GM12878 (cell line): ENCODE data around the gene CHST15. TPM values are rescaled to one million over a fixed set of nuclear protein-coding genes. Genes with fewer than 3 reads are reported as not detected.

ENCODE experiments used
- ATAC-seq: fragments of 200-7000 bp; cut with Tn5 transposase; 3 replicates; pipeline ENCODE4 v1.9.1; 2020; ENCODE audit warnings: mild to moderate bottlenecking, moderate library complexity
- BruUV-seq: library from RNA; stranded (reverse); fragments of 400-500 nt; replicated peaks from 2 replicates; lab custom pipeline; 2021; lab: Mats Ljungman, UMichigan
- CTCF ChIA-PET: fragments of 300-600 bp; sonication (Branson Sonifier 250); formaldehyde crosslinking; extraction: SDS; loops from one replicate; lab custom pipeline; 2021; ENCODE audit warnings: inconsistent platforms; lab: Yijun Ruan, JAX
- POLR2A ChIA-PET: fragments of 350-600 bp; formaldehyde crosslinking; extraction: SDS; loops from one replicate; lab custom pipeline; 2021; ENCODE audit warnings: inconsistent platforms; lab: Charles Lee
- RAD21 ChIA-PET: fragments of 300-600 bp; sonication (Branson Sonifier 250); formaldehyde crosslinking; loops from one replicate; lab custom pipeline; 2023; ENCODE audit warnings: antibody characterized with exemption; ENCODE audit not compliant: unreplicated experiment; lab: Charles Lee
- SMC1A ChIA-PET: fragments of 300-600 bp; sonication (Branson Sonifier 250); formaldehyde crosslinking; loops from one replicate; lab custom pipeline; 2023; ENCODE audit not compliant: unreplicated experiment, uncharacterized antibody; lab: Charles Lee
- DNase-seq: peaks from one replicate; pipeline ENCODE4 v3.0.0-alpha.2; 2011; ENCODE audit warnings: low read depth, low spot score
- FAIRE-seq: peaks from 3 replicates; lab custom pipeline; 2011; peaks lifted over from hg19 to GRCh38; lab: Jason Lieb, UNC
- H2AFZ ChIP-seq: 2 replicates; pipeline ENCODE4 v1.6.0; 2011; ENCODE audit warnings: low read depth, low read length, control low read depth; ENCODE audit not compliant: control insufficient read depth
- H3K27ac ChIP-seq: 2 replicates; pipeline ENCODE4 v1.5.1; 2011; ENCODE audit warnings: control low read depth; ENCODE audit not compliant: control insufficient read depth, insufficient read depth
- H3K27me3 ChIP-seq, 2 experiments: replicated peaks in 1 of 2; 2 replicates each; pipeline versions ENCODE4 v1.6.0 to v1.6.1; 2011; ENCODE audit warnings: low read length in 1 of 2; ENCODE audit not compliant: control insufficient read depth in 2 of 2, insufficient read depth in 2 of 2
- H3K36me3 ChIP-seq, 2 experiments: 2 replicates each; pipeline ENCODE4 v1.5.1; 2011; ENCODE audit warnings: low read length in 1 of 2; ENCODE audit not compliant: control insufficient read depth in 2 of 2, insufficient read depth in 2 of 2
- H3K4me1 ChIP-seq: 2 replicates; pipeline ENCODE4 v1.6.1; 2011; ENCODE audit warnings: mild to moderate bottlenecking, low read length, moderate library complexity, mixed read lengths; ENCODE audit not compliant: control insufficient read depth, insufficient read depth
- H3K4me2 ChIP-seq: 2 replicates; pipeline ENCODE4 v1.6.0; 2011; ENCODE audit warnings: control low read depth; ENCODE audit not compliant: control insufficient read depth, insufficient read depth
- H3K4me3 ChIP-seq: fragments of 200-600 bp; sonication (generic); 2 replicates; pipeline ENCODE4 v1.5.1; 2016
- H3K79me2 ChIP-seq: 2 replicates; pipeline ENCODE4 v1.6.0; 2011; ENCODE audit warnings: low read length; ENCODE audit not compliant: control insufficient read depth, insufficient read depth
- H3K9ac ChIP-seq: 2 replicates; pipeline ENCODE4 v1.8.0; 2011; ENCODE audit warnings: low read length, control low read depth, mixed read lengths; ENCODE audit not compliant: control insufficient read depth, insufficient read depth
- H3K9me3 ChIP-seq: replicated peaks from 3 replicates; pipeline ENCODE4 v1.5.1; 2011; ENCODE audit warnings: mild to moderate bottlenecking, low read length; ENCODE audit not compliant: control insufficient read depth, insufficient read depth
- H4K20me1 ChIP-seq: 2 replicates; pipeline ENCODE4 v1.6.0; 2011; ENCODE audit not compliant: control insufficient read depth, insufficient read depth
- CREB1 ChIP-seq: IDR thresholded peaks from 2 replicates; pipeline ENCODE4 v1.6.1; 2012; ENCODE audit warnings: low read depth, mild to moderate bottlenecking, inconsistent platforms
- ETV6 ChIP-seq, 2 experiments: fragments of 450-650 bp in 1 of 2; IDR thresholded peaks in 1 of 2; conservative IDR thresholded peaks in 1 of 2; 2 replicates each; pipeline ENCODE4 v1.6.1; 2014; ENCODE audit warnings: antibody characterized with exemption in 1 of 2, borderline replicate concordance in 1 of 2, low read depth in 1 of 2, mild to moderate bottlenecking in 1 of 2, moderate library complexity in 1 of 2
- EZH2 ChIP-seq: IDR thresholded peaks from 2 replicates; pipeline ENCODE4 v1.6.1; 2012; ENCODE audit warnings: low read depth, mild to moderate bottlenecking, control low read depth, inconsistent platforms, low read length, borderline replicate concordance; ENCODE audit not compliant: control insufficient read depth
- JUNB ChIP-seq: IDR thresholded peaks from 2 replicates; pipeline ENCODE4 v1.6.1; 2016; ENCODE audit warnings: antibody characterized with exemption, mild to moderate bottlenecking
- MEF2A ChIP-seq: IDR thresholded peaks from 2 replicates; pipeline ENCODE4 v1.6.1; 2011; ENCODE audit warnings: low read depth, mild to moderate bottlenecking, low read length, moderate library complexity; ENCODE audit not compliant: insufficient read depth
- NFYA ChIP-seq: IDR thresholded peaks from 2 replicates; pipeline ENCODE4 v1.6.1; 2011; ENCODE audit warnings: low read depth, mild to moderate bottlenecking, low read length, improper control_type of control experiment, borderline replicate concordance
- NFYB ChIP-seq: IDR thresholded peaks from 2 replicates; pipeline ENCODE4 v1.6.1; 2011; ENCODE audit warnings: low read depth, mild to moderate bottlenecking, low read length, improper control_type of control experiment, moderate library complexity; ENCODE audit not compliant: insufficient read depth
- RAD21 ChIP-seq: IDR thresholded peaks from 2 replicates; pipeline ENCODE4 v1.6.1; 2011; ENCODE audit warnings: mild to moderate bottlenecking, low read depth, low read length, moderate library complexity; ENCODE audit not compliant: insufficient read depth
- ZSCAN29 ChIP-seq: fragments of 450-650 bp; IDR thresholded peaks from 2 replicates; pipeline ENCODE4 v1.6.1; 2017; ENCODE audit warnings: mild to moderate bottlenecking, moderate library complexity
- WGBS: methylation state at CpG from one replicate; pipeline ENCODE4 v1.1.6; 2016; ENCODE audit warnings: low lambda C conversion rate; ENCODE audit not compliant: insufficient replicate concordance, insufficient coverage; ENCODE audit errors: missing lambda C conversion rate; 5-methylcytosine and 5-hydroxymethylcytosine counted together
- in situ Hi-C: fragments of 300-500 bp; cut with MboI; formaldehyde crosslinking; loops from 9 replicates; pipeline ENCODE4 v1.14.3; 2018; ENCODE audit warnings: mixed read lengths
- intact Hi-C: fragments of 100-400 bp; cut with micrococcal nuclease; formaldehyde crosslinking; loops from one replicate; pipeline ENCODE4 v1.14.2; 2022; ENCODE audit not compliant: unreplicated experiment
- polyA plus RNA-seq, 11 experiments: library from polyadenylated mRNA; depleted of rRNA in 4 of 11; unstranded in 6 of 11; stranded (reverse) in 5 of 11; fragments of >200 nt; fragmentation: Nextera tagmentation in 4 of 11; fragmentation: Illumina TruSeq in 1 of 11; extraction: Ambion mirVana in 4 of 11; extraction: Trizol in 1 of 11; gene quantifications; 1 replicate in 1 of 11; 2 replicates in 10 of 11; pipeline versions ENCODE4 v1.2.1 to v1.2.3, GENCODE V29; 2011 to 2016; ENCODE audit warnings: inconsistent platforms in 2 of 11, missing spikeins in 2 of 11, low read depth in 1 of 11
- total RNA-seq, 4 experiments: library from RNA; depleted of rRNA in 3 of 4; stranded (reverse); fragments of >200 nt in 3 of 4; fragmentation: Illumina TruSeq in 1 of 4; extraction: Trizol in 1 of 4; gene quantifications; 2 replicates each; pipeline versions ENCODE4 v1.2.1 to v1.2.3, GENCODE V29; 2013 to 2021
- TF ChIP-seq, protein P1 (sequence below): fragments of 450-650 bp; IDR thresholded peaks from 2 replicates; pipeline ENCODE4 v1.6.1; 2016; ENCODE audit warnings: mild to moderate bottlenecking
- TF ChIP-seq, protein P2 (sequence below): fragments of 450-650 bp; formaldehyde crosslinking; IDR thresholded peaks from 2 replicates; pipeline ENCODE4 v1.4.0; 2020; ENCODE audit warnings: mild to moderate bottlenecking, moderate library complexity
- TF ChIP-seq, protein P3 (sequence below): fragments of 450-650 bp; IDR thresholded peaks from 2 replicates; pipeline ENCODE4 v1.6.1; 2016; ENCODE audit warnings: mild to moderate bottlenecking, moderate library complexity, borderline replicate concordance

Gene CHST15
- total and polyA plus RNA-seq, 10 of the 15 experiments (the other 5 are each of a cell fraction or from before 2014, with no cell fraction given), result 0.02 to 0.53 (median 0.05) TPM; not detected in 1

DNA sequence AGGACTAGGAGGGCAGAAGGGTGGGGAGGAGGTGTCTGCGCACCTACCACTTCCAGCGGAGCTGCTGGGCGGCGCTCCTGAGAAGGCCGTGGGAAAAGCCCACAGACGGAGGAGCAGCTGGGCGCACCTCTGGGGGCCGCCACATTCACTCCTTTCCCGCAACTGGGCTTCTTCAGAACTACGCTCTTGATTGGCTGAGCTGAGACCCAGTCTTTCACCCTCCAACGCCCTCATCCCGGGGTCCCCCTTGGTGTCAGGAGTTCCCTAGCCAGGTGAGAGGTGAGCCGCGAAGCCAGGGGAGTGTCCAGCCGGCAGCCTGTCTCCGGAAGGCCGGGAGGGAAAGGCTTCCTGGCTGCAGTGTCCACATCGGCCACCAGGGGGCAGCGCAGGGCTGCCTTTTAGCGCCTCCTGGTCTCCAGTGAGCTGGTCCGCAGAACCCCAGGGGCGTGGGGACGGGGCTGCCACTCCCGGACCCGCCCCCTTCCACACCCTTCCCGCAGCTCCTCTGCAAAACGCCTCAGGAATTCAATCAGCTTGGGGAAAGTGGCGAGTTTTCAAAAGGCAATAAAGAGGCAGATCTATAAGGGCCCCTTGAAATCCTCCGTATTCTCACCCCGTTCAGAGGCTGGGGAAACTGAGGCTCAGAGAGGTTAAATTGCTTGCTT, 98.8 kb downstream of the CHST15 start:
- WGBS, result 4% methylated on average over 30 of the region's 30 CpGs
- Histone ChIP-seq H3K4me2 (peak overlapping the region; percentile 15), H3K9me3 (no peaks in the 10 kb centered on the region; the same call in 2 of the 3 replicates), H3K79me2 (no peaks in the 10 kb centered on the region), H3K27me3 (peaks cover 3 to 7% of the 10 kb centered on the region in 2 experiments; a peak in 3 of 4 replicates), H4K20me1 (0 out of 2 replicates have a peak, but pooled peaks cover 2% of the 10 kb centered on the region), H3K4me1 (peaks cover 3% of the 10 kb centered on the region; the same call in 1 of the 2 replicates), H2AFZ (peak overlapping the region; percentile 62; the same call in 1 of the 2 replicates), H3K27ac (no peak overlapping the region), H3K9ac (no peak overlapping the region), H3K36me3 (no peaks in the 10 kb centered on the region), H3K4me3 (peak overlapping the region; percentile 35; the same call in 1 of the 2 replicates)
- no TSS peak for BruUV-seq
- FAIRE-seq (peak; percentile 84), DNase-seq (no peak), ATAC-seq (peak; percentile 91)
- intact Hi-C loops (loop anchor here (1.0 to 10.0 kb wide), 7 partner anchors 88 to 750 kb away; partner anchors contain the start of gene FAM53B), in situ Hi-C loops (loop anchor here (5.0 kb wide), 1 partner anchor 393 kb away; no protein-coding TSS in a partner anchor)
- ChIA-PET RAD21 (interaction anchor here (0.7 to 5.0 kb wide), 13 partner anchors 14 to 412 kb away, joined by 3 to 90 read pairs (median 5); no protein-coding TSS in a partner anchor), CTCF (interaction anchor here (0.5 to 6.0 kb wide), 41 partner anchors 9 to 419 kb away, joined by 3 to 133 read pairs (median 4); no protein-coding TSS in a partner anchor), SMC1A (interaction anchor here (0.7 to 4.3 kb wide), 12 partner anchors 9 to 419 kb away, joined by 3 to 57 read pairs (median 5); no protein-coding TSS in a partner anchor), POLR2A (interaction anchor here (0.6 kb wide), 1 partner anchor 389 kb away, joined by 4 read pairs; no protein-coding TSS in a partner anchor)
- no peak for TF ChIP-seq NFYB
- TF ChIP-seq, protein P1, sequence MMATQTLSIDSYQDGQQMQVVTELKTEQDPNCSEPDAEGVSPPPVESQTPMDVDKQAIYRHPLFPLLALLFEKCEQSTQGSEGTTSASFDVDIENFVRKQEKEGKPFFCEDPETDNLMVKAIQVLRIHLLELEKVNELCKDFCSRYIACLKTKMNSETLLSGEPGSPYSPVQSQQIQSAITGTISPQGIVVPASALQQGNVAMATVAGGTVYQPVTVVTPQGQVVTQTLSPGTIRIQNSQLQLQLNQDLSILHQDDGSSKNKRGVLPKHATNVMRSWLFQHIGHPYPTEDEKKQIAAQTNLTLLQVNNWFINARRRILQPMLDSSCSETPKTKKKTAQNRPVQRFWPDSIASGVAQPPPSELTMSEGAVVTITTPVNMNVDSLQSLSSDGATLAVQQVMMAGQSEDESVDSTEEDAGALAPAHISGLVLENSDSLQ, result peak; percentile 50; the same call in 1 of the 2 replicates
- no peak for TF ChIP-seq NFYA
- TF ChIP-seq CREB1, result no peak
- no peak for TF ChIP-seq JUNB
- TF ChIP-seq, protein P2, sequence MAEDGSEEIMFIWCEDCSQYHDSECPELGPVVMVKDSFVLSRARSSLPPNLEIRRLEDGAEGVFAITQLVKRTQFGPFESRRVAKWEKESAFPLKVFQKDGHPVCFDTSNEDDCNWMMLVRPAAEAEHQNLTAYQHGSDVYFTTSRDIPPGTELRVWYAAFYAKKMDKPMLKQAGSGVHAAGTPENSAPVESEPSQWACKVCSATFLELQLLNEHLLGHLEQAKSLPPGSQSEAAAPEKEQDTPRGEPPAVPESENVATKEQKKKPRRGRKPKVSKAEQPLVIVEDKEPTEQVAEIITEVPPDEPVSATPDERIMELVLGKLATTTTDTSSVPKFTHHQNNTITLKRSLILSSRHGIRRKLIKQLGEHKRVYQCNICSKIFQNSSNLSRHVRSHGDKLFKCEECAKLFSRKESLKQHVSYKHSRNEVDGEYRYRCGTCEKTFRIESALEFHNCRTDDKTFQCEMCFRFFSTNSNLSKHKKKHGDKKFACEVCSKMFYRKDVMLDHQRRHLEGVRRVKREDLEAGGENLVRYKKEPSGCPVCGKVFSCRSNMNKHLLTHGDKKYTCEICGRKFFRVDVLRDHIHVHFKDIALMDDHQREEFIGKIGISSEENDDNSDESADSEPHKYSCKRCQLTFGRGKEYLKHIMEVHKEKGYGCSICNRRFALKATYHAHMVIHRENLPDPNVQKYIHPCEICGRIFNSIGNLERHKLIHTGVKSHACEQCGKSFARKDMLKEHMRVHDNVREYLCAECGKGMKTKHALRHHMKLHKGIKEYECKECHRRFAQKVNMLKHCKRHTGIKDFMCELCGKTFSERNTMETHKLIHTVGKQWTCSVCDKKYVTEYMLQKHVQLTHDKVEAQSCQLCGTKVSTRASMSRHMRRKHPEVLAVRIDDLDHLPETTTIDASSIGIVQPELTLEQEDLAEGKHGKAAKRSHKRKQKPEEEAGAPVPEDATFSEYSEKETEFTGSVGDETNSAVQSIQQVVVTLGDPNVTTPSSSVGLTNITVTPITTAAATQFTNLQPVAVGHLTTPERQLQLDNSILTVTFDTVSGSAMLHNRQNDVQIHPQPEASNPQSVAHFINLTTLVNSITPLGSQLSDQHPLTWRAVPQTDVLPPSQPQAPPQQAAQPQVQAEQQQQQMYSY (CRISPR knock-in tag), result no peak
- TF ChIP-seq, protein P3, sequence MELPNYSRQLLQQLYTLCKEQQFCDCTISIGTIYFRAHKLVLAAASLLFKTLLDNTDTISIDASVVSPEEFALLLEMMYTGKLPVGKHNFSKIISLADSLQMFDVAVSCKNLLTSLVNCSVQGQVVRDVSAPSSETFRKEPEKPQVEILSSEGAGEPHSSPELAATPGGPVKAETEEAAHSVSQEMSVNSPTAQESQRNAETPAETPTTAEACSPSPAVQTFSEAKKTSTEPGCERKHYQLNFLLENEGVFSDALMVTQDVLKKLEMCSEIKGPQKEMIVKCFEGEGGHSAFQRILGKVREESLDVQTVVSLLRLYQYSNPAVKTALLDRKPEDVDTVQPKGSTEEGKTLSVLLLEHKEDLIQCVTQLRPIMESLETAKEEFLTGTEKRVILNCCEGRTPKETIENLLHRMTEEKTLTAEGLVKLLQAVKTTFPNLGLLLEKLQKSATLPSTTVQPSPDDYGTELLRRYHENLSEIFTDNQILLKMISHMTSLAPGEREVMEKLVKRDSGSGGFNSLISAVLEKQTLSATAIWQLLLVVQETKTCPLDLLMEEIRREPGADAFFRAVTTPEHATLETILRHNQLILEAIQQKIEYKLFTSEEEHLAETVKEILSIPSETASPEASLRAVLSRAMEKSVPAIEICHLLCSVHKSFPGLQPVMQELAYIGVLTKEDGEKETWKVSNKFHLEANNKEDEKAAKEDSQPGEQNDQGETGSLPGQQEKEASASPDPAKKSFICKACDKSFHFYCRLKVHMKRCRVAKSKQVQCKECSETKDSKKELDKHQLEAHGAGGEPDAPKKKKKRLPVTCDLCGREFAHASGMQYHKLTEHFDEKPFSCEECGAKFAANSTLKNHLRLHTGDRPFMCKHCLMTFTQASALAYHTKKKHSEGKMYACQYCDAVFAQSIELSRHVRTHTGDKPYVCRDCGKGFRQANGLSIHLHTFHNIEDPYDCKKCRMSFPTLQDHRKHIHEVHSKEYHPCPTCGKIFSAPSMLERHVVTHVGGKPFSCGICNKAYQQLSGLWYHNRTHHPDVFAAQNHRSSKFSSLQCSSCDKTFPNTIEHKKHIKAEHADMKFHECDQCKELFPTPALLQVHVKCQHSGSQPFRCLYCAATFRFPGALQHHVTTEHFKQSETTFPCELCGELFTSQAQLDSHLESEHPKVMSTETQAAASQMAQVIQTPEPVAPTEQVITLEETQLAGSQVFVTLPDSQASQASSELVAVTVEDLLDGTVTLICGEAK, result no peak
- no peak for TF ChIP-seq MEF2A
- peak; percentile 86 for TF ChIP-seq RAD21
- TF ChIP-seq ZSCAN29, result peak; percentile 67; the same call in 1 of the 2 replicates
- no peak for TF ChIP-seq ETV6 (conservative IDR thresholded peaks at IDR 0.05 in 1 of 2, IDR thresholded peaks at IDR 0.05 in 1 of 2; ENCODE audit: borderline replicate concordance in 1 of 2, low read depth in 1 of 2)
- TF ChIP-seq EZH2, result no peak
